Neuronal stem cell (in vitro differentiated cells): ENCODE data around the gene DLG5.
A peak's percentile ranks its signal among the peaks of the same experiment; 100 is the strongest.

Experiments
- DNase-seq: peaks from one replicate; pipeline ENCODE4 v3.0.0-alpha.2; 2013; ENCODE audit warnings: low spot score
- H2AFZ ChIP-seq: one replicate; pipeline ENCODE4 v1.6.1; 2013; ENCODE audit warnings: mild to moderate bottlenecking, low read length, inconsistent platforms
- H2AK5ac ChIP-seq: 2 replicates; pipeline ENCODE4 v1.6.1; 2013; ENCODE audit warnings: low read depth, mild to moderate bottlenecking, inconsistent platforms, low read length, moderate library complexity, mixed read lengths
- H2BK120ac ChIP-seq: 2 replicates; pipeline ENCODE4 v1.6.1; 2013; ENCODE audit warnings: low read depth, mild to moderate bottlenecking, inconsistent platforms, low read length, moderate library complexity, mixed read lengths
- H2BK12ac ChIP-seq: one replicate; pipeline ENCODE4 v1.6.1; 2013; ENCODE audit warnings: low read length, inconsistent platforms
- H2BK15ac ChIP-seq: 2 replicates; pipeline ENCODE4 v1.6.1; 2013; ENCODE audit warnings: mild to moderate bottlenecking, low read length, inconsistent platforms, mixed read lengths
- H2BK5ac ChIP-seq: one replicate; pipeline ENCODE4 v1.6.1; 2013; ENCODE audit warnings: inconsistent platforms, mild to moderate bottlenecking, low read length, moderate library complexity
- H3K14ac ChIP-seq: one replicate; pipeline ENCODE4 v1.6.1; 2013; ENCODE audit warnings: low read length, inconsistent platforms
- H3K18ac ChIP-seq: 2 replicates; pipeline ENCODE4 v1.6.1; 2013; ENCODE audit warnings: low read length, inconsistent platforms
- H3K23ac ChIP-seq: 2 replicates; pipeline ENCODE4 v1.6.1; 2013; ENCODE audit warnings: low read depth, mild to moderate bottlenecking, mixed read lengths, low read length, inconsistent platforms; ENCODE audit not compliant: poor library complexity
- H3K27ac ChIP-seq: replicated peaks from 3 replicates; pipeline ENCODE4 v1.5.1; 2013; ENCODE audit warnings: low read length, inconsistent platforms
- H3K27me3 ChIP-seq, 3 experiments: 2 replicates each; pipeline ENCODE4 v1.6.1; 2013; ENCODE audit warnings: low read length in 3 of 3, mild to moderate bottlenecking in 2 of 3, inconsistent platforms in 1 of 3, low read depth in 1 of 3, mixed read lengths in 1 of 3, moderate library complexity in 1 of 3; ENCODE audit not compliant: control insufficient read depth in 3 of 3, insufficient read depth in 3 of 3
- H3K36me3 ChIP-seq, 2 donors: replicated peaks in 1 of 2; 2 replicates each; pipeline ENCODE4 v1.6.1; 2013; ENCODE audit warnings: low read length in 2 of 2; ENCODE audit not compliant: control insufficient read depth in 2 of 2, insufficient read depth in 2 of 2
- H3K4ac ChIP-seq: 2 replicates; pipeline ENCODE4 v1.6.1; 2013; ENCODE audit warnings: inconsistent platforms, mild to moderate bottlenecking, low read length, moderate library complexity
- H3K4me1 ChIP-seq, 2 donors: 1 replicate in 1 of 2; 2 replicates in 1 of 2; pipeline ENCODE4 v1.6.1; 2013; ENCODE audit warnings: low read length in 2 of 2, low read depth in 1 of 2; ENCODE audit not compliant: control insufficient read depth in 2 of 2, insufficient read depth in 1 of 2
- H3K4me2 ChIP-seq: one replicate; pipeline ENCODE4 v1.6.1; 2013; ENCODE audit warnings: mild to moderate bottlenecking, low read length, inconsistent platforms; ENCODE audit not compliant: insufficient read depth, poor library complexity, severe bottlenecking
- H3K4me3 ChIP-seq, 2 donors: 2 replicates each; pipeline ENCODE4 v1.5.1; 2013; ENCODE audit warnings: low read length in 2 of 2, mild to moderate bottlenecking in 2 of 2, inconsistent platforms in 1 of 2, moderate library complexity in 1 of 2
- H3K79me1 ChIP-seq: one replicate; pipeline ENCODE4 v1.6.1; 2013; ENCODE audit warnings: low read depth, mild to moderate bottlenecking, inconsistent platforms, low read length, moderate library complexity
- H3K9ac ChIP-seq: one replicate; pipeline ENCODE4 v1.6.1; 2013; ENCODE audit warnings: mild to moderate bottlenecking, low read depth, low read length, inconsistent platforms; ENCODE audit not compliant: poor library complexity
- H3K9me3 ChIP-seq, 2 donors: replicated peaks in 1 of 2; 2 replicates each; pipeline versions ENCODE3 to v1.6.1; 2013; ENCODE audit warnings: low read length in 2 of 2, mild to moderate bottlenecking in 2 of 2, inconsistent platforms in 1 of 2, low read depth in 1 of 2, mixed read lengths in 1 of 2, moderate library complexity in 1 of 2; ENCODE audit not compliant: control insufficient read depth in 2 of 2, insufficient read depth in 1 of 2
- H4K8ac ChIP-seq: one replicate; pipeline ENCODE4 v1.6.1; 2013; ENCODE audit warnings: low read depth, mild to moderate bottlenecking, inconsistent platforms, low read length, moderate library complexity
- H4K91ac ChIP-seq: one replicate; pipeline ENCODE4 v1.6.1; 2013; ENCODE audit warnings: low read length, low read depth, mild to moderate bottlenecking, inconsistent platforms; ENCODE audit not compliant: poor library complexity
- WGBS, 2 donors: extraction: QIAGEN DNeasy Blood & Tissue Kit; methylation state at CpG; one replicate each; pipeline ENCODE4 v1.1.7; 2013; ENCODE audit warnings: missing lambda C conversion rate in 2 of 2, mixed read lengths in 1 of 2; ENCODE audit not compliant: insufficient read length in 2 of 2, insufficient replicate concordance in 1 of 2; ENCODE audit errors: extremely low coverage in 2 of 2; 5-methylcytosine and 5-hydroxymethylcytosine counted together

The DLG5 gene

DNA sequence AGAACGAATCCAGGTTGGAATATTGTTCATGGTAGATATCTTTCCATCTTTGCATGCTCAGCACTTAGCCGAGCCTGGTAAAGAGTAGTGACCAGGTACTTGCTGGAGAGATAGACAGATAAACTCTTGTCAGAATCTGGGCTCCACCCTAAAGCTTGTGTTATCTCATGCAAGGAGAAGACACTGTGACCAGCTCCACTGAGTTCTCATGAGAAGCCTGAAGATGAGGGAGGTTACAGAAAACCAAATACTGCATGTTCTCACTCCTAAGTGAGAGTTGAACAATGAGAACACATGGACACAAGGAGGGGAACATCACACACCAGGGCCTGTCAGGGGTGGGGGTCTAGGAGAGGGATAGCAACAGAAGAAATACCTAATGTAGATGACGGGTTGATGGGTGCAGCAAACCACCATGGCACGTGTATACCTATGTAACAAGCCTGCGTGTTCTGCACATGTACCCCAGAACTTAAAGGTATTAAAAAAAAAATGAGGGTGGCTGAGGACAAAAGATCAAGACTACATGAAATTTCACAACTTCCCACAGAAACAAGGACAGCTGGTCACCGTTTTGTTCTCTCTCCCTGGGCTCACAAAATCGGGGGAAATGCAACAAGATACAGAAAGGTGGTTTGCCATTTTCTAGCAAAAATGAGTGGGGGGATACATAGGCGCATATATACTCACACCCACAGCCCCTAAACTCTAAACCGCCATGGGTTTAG is 17.4 kb downstream of the DLG5 start:
- Histone ChIP-seq H3K4ac (no peak overlapping the region), H3K9ac (no peak overlapping the region), H2BK5ac (no peak overlapping the region), H3K27me3 (no peaks in the 10 kb centered on the region), H3K9me3 (no peaks in the 10 kb centered on the region), H3K27ac (no peak overlapping the region), H3K79me1 (peaks cover 3% of the 10 kb centered on the region), H2AFZ (no peak overlapping the region), H3K23ac (no peak overlapping the region), H3K4me3 (no peak overlapping the region), H4K91ac (no peak overlapping the region), H3K14ac (no peak overlapping the region), H3K4me2 (no peak overlapping the region), H3K4me1 (peaks cover 3 to 13% of the 10 kb centered on the region in 2 donors), H2BK120ac (no peak overlapping the region), H2BK12ac (no peak overlapping the region), H2BK15ac (no peak overlapping the region), H2AK5ac (no peak overlapping the region), H3K36me3 (peaks cover 2 to 22% of the 10 kb centered on the region in 2 donors), H3K18ac (no peak overlapping the region), H4K8ac (no peak overlapping the region)
- WGBS, 2 donors, result no CpG with 5 or more reads among the region's 9 CpGs
- DNase-seq, result no peak

- Histone ChIP-seq H2BK5ac (no peak overlapping the region), H4K8ac (no peak overlapping the region), H3K4me3 (no peak overlapping the region), H2BK120ac (no peak overlapping the region), H2BK12ac (no peak overlapping the region), H3K18ac (no peak overlapping the region), H3K27me3 (no peaks in the 10 kb centered on the region), H3K36me3 (peaks cover 4 to 26% of the 10 kb centered on the region in 2 donors), H3K14ac (no peak overlapping the region), H3K27ac (no peak overlapping the region), H4K91ac (no peak overlapping the region), H3K79me1 (peaks cover 6% of the 10 kb centered on the region), H3K9ac (no peak overlapping the region), H3K4ac (no peak overlapping the region), H2AFZ (no peak overlapping the region), H2AK5ac (peak overlapping the region; percentile 37), H3K9me3 (no peaks in the 10 kb centered on the region), H3K4me1 (peaks cover 3 to 13% of the 10 kb centered on the region in 2 donors), H2BK15ac (no peak overlapping the region), H3K23ac (peak overlapping the region; percentile 13), H3K4me2 (no peak overlapping the region)
- no CpG with 5 or more reads among the region's 9 CpGs for WGBS, 2 donors
- DNase-seq, result no peak
Measured at GRCh38 chr10:77907900-77908717, 18.4 kb downstream of the DLG5 start.

- DNase-seq, result no peak
- Histone ChIP-seq H2BK15ac (no peak overlapping the region), H3K4me2 (no peak overlapping the region), H2AFZ (no peak overlapping the region), H2BK120ac (no peak overlapping the region), H3K27ac (no peak overlapping the region), H3K79me1 (peaks cover 6% of the 10 kb centered on the region), H3K27me3 (no peaks in the 10 kb centered on the region), H3K23ac (no peak overlapping the region), H4K8ac (no peak overlapping the region), H3K4ac (no peak overlapping the region), H2AK5ac (no peak overlapping the region), H3K9ac (no peak overlapping the region), H3K36me3 (peaks cover 4 to 26% of the 10 kb centered on the region in 2 donors), H3K4me3 (no peak overlapping the region), H4K91ac (no peak overlapping the region), H3K4me1 (peaks cover 3 to 13% of the 10 kb centered on the region in 2 donors), H2BK5ac (no peak overlapping the region), H3K18ac (no peak overlapping the region), H3K14ac (no peak overlapping the region), H2BK12ac (no peak overlapping the region), H3K9me3 (no peaks in the 10 kb centered on the region)
- WGBS, 2 donors, result no CpG with 5 or more reads among the region's 3 CpGs
Measured at GRCh38 chr10:77907462-77907861, 19.1 kb downstream of the DLG5 start.

- Histone ChIP-seq H2BK15ac (no peak overlapping the region), H3K36me3 (peaks cover 4 to 26% of the 10 kb centered on the region in 2 donors), H4K8ac (no peak overlapping the region), H3K23ac (no peak overlapping the region), H3K9ac (no peak overlapping the region), H2AFZ (no peak overlapping the region), H3K4ac (no peak overlapping the region), H3K4me3 (no peak overlapping the region), H3K14ac (no peak overlapping the region), H4K91ac (no peak overlapping the region), H3K18ac (no peak overlapping the region), H3K79me1 (peaks cover 7% of the 10 kb centered on the region), H2AK5ac (no peak overlapping the region), H3K4me2 (no peak overlapping the region), H3K4me1 (peaks cover 3 to 13% of the 10 kb centered on the region in 2 donors), H2BK5ac (no peak overlapping the region), H2BK120ac (no peak overlapping the region), H3K9me3 (no peaks in the 10 kb centered on the region), H3K27ac (no peak overlapping the region), H3K27me3 (no peaks in the 10 kb centered on the region), H2BK12ac (no peak overlapping the region)
- WGBS, 2 donors, result no CpG with 5 or more reads among the region's 5 CpGs
- DNase-seq, result no peak
Measured at GRCh38 chr10:77906951-77907421, 19.6 kb downstream of the DLG5 start.
